GM19438 (cell line): ENCODE results near the gene SND1.
A peak's percentile ranks its signal among the peaks of the same experiment; 100 is the strongest.

Source experiments
- ATAC-seq: cut with Tn5 transposase; IDR thresholded peaks from one replicate; pipeline ENCODE4 v1.9.1; 2021; ENCODE audit warnings: low read depth; ENCODE audit not compliant: unreplicated experiment

The SND1 gene

GRCh38 chr7:127764681-127765080 lies 112.7 kb downstream of the SND1 start:
- ATAC-seq, result no peak

- no peak for ATAC-seq
Observed at GRCh38 chr7:127765150-127765549, 113.2 kb downstream of the SND1 start.

- no peak for ATAC-seq
Observed at GRCh38 chr7:127766831-127767459, 115.0 kb downstream of the SND1 start.

GRCh38 chr7:127768241-127768640 lies 116.2 kb downstream of the SND1 start:
- no peak for ATAC-seq

- no peak for ATAC-seq
Observed at GRCh38 chr7:127769137-127769536, 117.1 kb downstream of the SND1 start.

GRCh38 chr7:127769696-127770400 lies 117.9 kb downstream of the SND1 start:
- no peak for ATAC-seq

- no peak for ATAC-seq
Observed at GRCh38 chr7:127770885-127771284, 118.9 kb downstream of the SND1 start.

- no peak for ATAC-seq
Observed at GRCh38 chr7:127771707-127772106, 119.7 kb downstream of the SND1 start.

GRCh38 chr7:127776776-127777386 lies 124.9 kb downstream of the SND1 start:
- ATAC-seq, result no peak

GRCh38 chr7:127780489-127780888 lies 128.5 kb downstream of the SND1 start:
- ATAC-seq, result no peak

GRCh38 chr7:127781081-127781480 lies 129.1 kb downstream of the SND1 start:
- ATAC-seq, result no peak

- ATAC-seq, result no peak
Observed at GRCh38 chr7:127782075-127782474, 130.1 kb downstream of the SND1 start.

- ATAC-seq, result peak; percentile 57
Observed at GRCh38 chr7:127782654-127783559, 130.9 kb downstream of the SND1 start.

GRCh38 chr7:127786184-127786583 lies 134.2 kb downstream of the SND1 start:
- no peak for ATAC-seq

- ATAC-seq, result no peak
Observed at GRCh38 chr7:127789031-127789430, 137.0 kb downstream of the SND1 start.

GRCh38 chr7:127791446-127792189 lies 139.6 kb downstream of the SND1 start:
- ATAC-seq, result no peak

GRCh38 chr7:127792528-127793342 lies 140.7 kb downstream of the SND1 start:
- ATAC-seq, result no peak

GRCh38 chr7:127793582-127793981 lies 141.6 kb downstream of the SND1 start:
- ATAC-seq, result no peak

- no peak for ATAC-seq
Observed at GRCh38 chr7:127794136-127794535, 142.1 kb downstream of the SND1 start.
